NOMO-1 (cell line): ENCODE results near the gene RAD51.

Experiments used
- DNase-seq, 2 experiments: peaks; one replicate each; lab custom pipeline; 2025; ENCODE audit not compliant: unreplicated experiment in 2 of 2; lab: John Stamatoyannopoulos, UW

Gene RAD51

DNA sequence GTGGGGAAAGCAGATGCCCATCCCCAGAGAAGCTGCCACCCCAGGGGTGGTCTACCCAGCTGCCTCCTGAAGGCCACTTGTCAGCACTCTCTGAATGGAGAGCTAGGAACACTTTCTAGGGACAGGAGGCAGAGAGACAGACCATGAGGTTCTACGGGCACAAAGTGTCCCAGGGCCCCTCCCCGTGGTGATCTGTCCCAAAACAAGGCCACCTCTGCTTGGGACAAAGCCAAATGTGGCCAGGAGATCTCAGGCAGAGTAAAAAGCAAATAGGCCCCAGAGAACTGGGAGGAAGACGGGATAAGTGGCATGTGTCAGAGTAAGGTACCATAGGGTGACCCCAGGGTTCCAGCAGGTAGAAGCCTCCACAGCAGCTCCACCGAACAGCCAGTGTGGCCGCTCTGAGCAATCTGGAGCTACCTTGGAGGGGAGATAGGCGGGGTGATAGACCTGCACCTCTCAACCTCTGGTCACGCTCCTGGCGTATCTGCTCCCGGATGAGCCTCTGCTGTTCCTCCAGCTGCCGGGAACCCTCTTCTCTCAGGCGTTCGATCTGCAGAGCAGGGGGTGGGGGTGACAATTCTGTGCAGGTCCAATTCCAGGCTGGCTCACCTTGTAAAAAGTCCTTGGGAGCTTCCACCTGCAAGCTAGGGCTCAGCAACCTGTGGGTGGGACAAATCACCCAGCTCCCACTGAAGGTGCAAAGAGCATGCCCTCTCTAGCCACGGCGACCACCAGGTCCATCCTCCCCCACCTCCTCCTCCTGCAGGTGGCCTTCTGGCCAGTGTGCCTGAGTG, 81.0 kb downstream of the RAD51 start:
- no peak for DNase-seq

DNA sequence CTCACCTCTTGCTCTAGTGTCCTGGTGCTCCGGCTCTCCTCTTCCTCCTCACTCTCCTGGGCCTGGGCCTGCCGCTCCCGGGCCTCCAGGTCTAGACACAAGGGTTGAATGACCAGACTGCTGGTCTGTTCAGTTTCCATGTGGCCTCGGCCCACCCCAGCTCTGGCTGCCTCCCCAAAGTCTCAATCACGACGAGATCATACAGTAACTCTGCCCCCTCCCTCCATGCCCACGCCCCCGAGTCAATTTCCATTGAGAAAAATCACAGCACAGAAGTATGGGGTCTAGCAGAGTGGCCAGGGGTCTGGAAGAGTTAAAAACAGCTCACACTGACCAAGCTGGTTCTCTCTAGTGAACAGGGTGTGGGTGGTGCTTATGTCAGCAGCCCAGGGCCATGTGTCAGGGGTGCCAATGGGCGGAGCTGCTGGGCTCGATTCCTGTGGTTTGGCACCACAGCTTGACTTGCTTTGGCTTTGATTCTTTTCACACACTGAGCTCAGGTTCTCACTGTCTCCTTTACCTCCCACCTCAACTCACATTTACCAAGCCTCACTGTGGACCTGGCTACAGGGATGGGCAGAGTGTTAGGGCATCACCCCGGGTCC, 81.7 kb downstream of the RAD51 start:
- no peak for DNase-seq
